Peyer's patch (tissue), 4 donors: ENCODE data around the gene ILF3. TPM values are rescaled to one million over a fixed set of nuclear protein-coding genes. Genes with fewer than 3 reads are reported as not detected.

Source experiments
- DNase-seq, 3 donors: peaks; one replicate each; pipeline ENCODE4 v3.0.0-alpha.2; 2017 to 2019
- H3K27ac ChIP-seq, 4 donors: fragments of 200-600 bp; sonication (generic); one replicate each; pipeline ENCODE4 v1.5.1; 2016 to 2019
- H3K27me3 ChIP-seq, 2 donors: fragments of 200-600 bp; sonication (generic); one replicate each; pipeline ENCODE4 v1.5.1; 2019
- H3K36me3 ChIP-seq, 3 donors: fragments of 200-600 bp; sonication (generic); one replicate each; pipeline ENCODE4 v1.5.1; 2016 to 2019
- H3K4me1 ChIP-seq, 4 donors: fragments of 200-600 bp; sonication (generic); one replicate each; pipeline ENCODE4 v1.5.1; 2016 to 2019
- H3K4me3 ChIP-seq, 4 donors: fragments of 200-600 bp; sonication (generic); 1 replicate in 3 of 4; 2 replicates in 1 of 4; pipeline ENCODE4 v1.5.1; 2016 to 2019; ENCODE audit warnings: mild to moderate bottlenecking in 1 of 4
- H3K9me3 ChIP-seq, 4 donors: fragments of 200-600 bp; sonication (generic); one replicate each; pipeline ENCODE4 v1.5.1; 2016 to 2019; ENCODE audit warnings: mild to moderate bottlenecking in 1 of 4
- POLR2A ChIP-seq, 2 donors: fragments of 450-650 bp; IDR thresholded peaks; one replicate each; pipeline ENCODE4 v1.5.1; 2017; ENCODE audit warnings: antibody characterized with exemption in 2 of 2, mild to moderate bottlenecking in 2 of 2, moderate library complexity in 2 of 2
- total RNA-seq, 4 donors: library from RNA; depleted of rRNA; stranded (reverse); fragments of >200 nt; gene quantifications; one replicate each; pipeline ENCODE4 v1.1.0, GENCODE V29; 2016
- TF ChIP-seq, protein P1 (sequence below), 6 experiments: fragments of 450-650 bp in 4 of 6; fragments of 200-600 bp in 2 of 6; sonication (generic) in 1 of 6; IDR thresholded peaks; one replicate each; pipeline ENCODE4 v1.5.1; 2017 to 2019; ENCODE audit warnings: antibody characterized with exemption in 6 of 6, mild to moderate bottlenecking in 3 of 6, moderate library complexity in 1 of 6

The ILF3 gene
- total RNA-seq, 4 donors from 2014 or later: 73.4 to 227 (median 139) TPM

GRCh38 chr19:10625003-10625761 lies 29.0 kb upstream of the ILF3 start, which contains the start of gene SLC44A2:
SLC44A2 (plus strand) TSS chr19:10625553; CDS start chr19:10625634, 81 bp downstream.
- Histone ChIP-seq H3K27ac (peak within 1 kb of the TSS in 3 of 4 donors; percentile 66 to 88 (median 74)), H3K9me3 (no peaks in the 10 kb centered on the region), H3K27me3 (no peaks in the 10 kb centered on the region), H3K4me3 (peak within 1 kb of the TSS; percentile 27 to 77 (median 58)), H3K4me1 (peaks cover 0 to 20% (median 0%) of the 10 kb centered on the region in 4 donors), H3K36me3 (peaks cover 0 to 30% (median 0%) of the 10 kb centered on the region in 3 donors)
- peak in 2 of 3 donors; percentile 84 to 94 for DNase-seq
- peak in 1 of 2 donors; percentile 55 for TF ChIP-seq POLR2A (IDR thresholded peaks at IDR 0.05)
- TF ChIP-seq, protein P1, sequence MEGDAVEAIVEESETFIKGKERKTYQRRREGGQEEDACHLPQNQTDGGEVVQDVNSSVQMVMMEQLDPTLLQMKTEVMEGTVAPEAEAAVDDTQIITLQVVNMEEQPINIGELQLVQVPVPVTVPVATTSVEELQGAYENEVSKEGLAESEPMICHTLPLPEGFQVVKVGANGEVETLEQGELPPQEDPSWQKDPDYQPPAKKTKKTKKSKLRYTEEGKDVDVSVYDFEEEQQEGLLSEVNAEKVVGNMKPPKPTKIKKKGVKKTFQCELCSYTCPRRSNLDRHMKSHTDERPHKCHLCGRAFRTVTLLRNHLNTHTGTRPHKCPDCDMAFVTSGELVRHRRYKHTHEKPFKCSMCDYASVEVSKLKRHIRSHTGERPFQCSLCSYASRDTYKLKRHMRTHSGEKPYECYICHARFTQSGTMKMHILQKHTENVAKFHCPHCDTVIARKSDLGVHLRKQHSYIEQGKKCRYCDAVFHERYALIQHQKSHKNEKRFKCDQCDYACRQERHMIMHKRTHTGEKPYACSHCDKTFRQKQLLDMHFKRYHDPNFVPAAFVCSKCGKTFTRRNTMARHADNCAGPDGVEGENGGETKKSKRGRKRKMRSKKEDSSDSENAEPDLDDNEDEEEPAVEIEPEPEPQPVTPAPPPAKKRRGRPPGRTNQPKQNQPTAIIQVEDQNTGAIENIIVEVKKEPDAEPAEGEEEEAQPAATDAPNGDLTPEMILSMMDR (IDR thresholded peaks at IDR 0.05): peak in 1 of 6 experiments; percentile 6

DNA sequence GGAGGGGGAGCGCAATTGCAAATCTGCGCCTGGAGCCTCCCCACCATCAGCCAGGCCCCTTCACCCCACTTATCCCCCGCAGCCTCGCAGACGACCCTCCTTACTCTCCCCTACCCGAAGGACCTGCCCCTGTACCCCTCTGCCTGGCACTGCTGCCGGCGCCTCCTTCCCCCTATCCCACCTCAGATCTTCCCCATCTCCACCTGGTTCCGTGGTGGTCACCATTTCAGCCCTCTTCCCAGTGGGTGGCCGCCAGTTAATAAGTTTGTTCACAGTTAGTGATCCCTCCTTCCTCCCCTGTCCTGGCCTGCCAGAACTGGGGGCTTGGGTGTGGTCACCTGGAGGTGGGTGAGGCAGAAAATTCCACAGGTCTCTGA lies 28.4 kb upstream of the ILF3 start:
- no peaks in the 10 kb centered on the region for H3K9me3 ChIP-seq
- DNase-seq: no peak
- peaks cover 0 to 20% (median 0%) of the 10 kb centered on the region in 4 donors for H3K4me1 ChIP-seq
- H3K27ac ChIP-seq: peak overlapping the region in 3 of 4 donors; percentile 66 to 88 (median 74)
- H3K27me3 ChIP-seq: no peaks in the 10 kb centered on the region
- TF ChIP-seq POLR2A (IDR thresholded peaks at IDR 0.05): no peak
- TF ChIP-seq, protein P1 (IDR thresholded peaks at IDR 0.05): no peak
- H3K4me3 ChIP-seq: peak overlapping the region; percentile 27 to 77 (median 58)
- peaks cover 0 to 36% (median 0%) of the 10 kb centered on the region in 3 donors for H3K36me3 ChIP-seq

GRCh38 chr19:10631874-10632273 lies 22.3 kb upstream of the ILF3 start:
- H3K36me3 ChIP-seq: peaks cover 0 to 91% (median 0%) of the 10 kb centered on the region in 3 donors
- no peaks in the 10 kb centered on the region for H3K9me3 ChIP-seq
- H3K27me3 ChIP-seq: no peaks in the 10 kb centered on the region
- no peak overlapping the region for H3K4me3 ChIP-seq
- H3K27ac ChIP-seq: no peak overlapping the region
- H3K4me1 ChIP-seq: no peaks in the 10 kb centered on the region
- TF ChIP-seq, protein P1 (IDR thresholded peaks at IDR 0.05): no peak
- TF ChIP-seq POLR2A (IDR thresholded peaks at IDR 0.05): no peak
- no peak for DNase-seq

DNA sequence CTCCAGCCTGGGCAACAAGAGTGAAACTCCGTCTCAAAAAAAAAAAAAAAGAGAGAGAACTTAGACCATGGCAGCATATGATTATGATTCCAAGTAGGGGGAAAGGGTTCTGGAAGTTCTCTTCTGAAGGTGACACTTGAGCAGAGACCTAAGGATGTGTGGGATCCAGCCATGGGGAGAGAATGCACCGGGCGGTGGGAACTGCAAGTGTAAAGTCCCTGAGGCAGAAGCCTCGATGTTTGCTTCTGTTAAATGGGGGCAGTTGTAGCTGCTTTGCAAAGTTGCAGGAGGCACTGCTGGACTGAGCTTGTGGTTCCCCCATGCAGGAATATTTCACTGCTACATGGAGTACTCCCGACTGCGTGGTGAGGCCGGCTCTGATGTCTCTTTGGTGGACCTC lies 19.7 kb upstream of the ILF3 start:
- no peak for DNase-seq
- Histone ChIP-seq H3K9me3 (no peaks in the 10 kb centered on the region), H3K27me3 (no peaks in the 10 kb centered on the region), H3K4me3 (no peak overlapping the region), H3K36me3 (peaks cover 0 to 91% (median 0%) of the 10 kb centered on the region in 3 donors), H3K27ac (no peak overlapping the region), H3K4me1 (peaks cover 0 to 7% (median 0%) of the 10 kb centered on the region in 4 donors)
- TF ChIP-seq POLR2A (IDR thresholded peaks at IDR 0.05): no peak
- TF ChIP-seq, protein P1 (IDR thresholded peaks at IDR 0.05): no peak

DNA sequence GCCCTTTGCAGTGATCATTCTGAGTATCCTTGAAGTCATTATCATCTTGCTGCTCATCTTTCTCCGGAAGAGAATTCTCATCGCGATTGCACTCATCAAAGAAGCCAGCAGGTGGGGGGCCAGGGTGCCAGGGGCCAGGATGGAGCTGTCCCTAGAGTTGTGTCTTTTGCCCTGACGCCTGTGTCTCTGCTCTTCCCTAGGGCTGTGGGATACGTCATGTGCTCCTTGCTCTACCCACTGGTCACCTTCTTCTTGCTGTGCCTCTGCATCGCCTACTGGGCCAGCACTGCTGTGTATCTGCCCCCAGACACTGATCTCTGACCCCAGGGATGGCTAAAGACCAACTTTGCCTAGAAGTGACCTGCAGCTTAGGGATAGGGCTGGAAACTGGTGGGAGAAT lies 19.2 kb upstream of the ILF3 start:
- no peak overlapping the region for H3K27ac ChIP-seq
- no peak for TF ChIP-seq POLR2A (IDR thresholded peaks at IDR 0.05)
- TF ChIP-seq, protein P1 (IDR thresholded peaks at IDR 0.05): no peak
- DNase-seq: no peak
- no peak overlapping the region for H3K4me3 ChIP-seq
- no peaks in the 10 kb centered on the region for H3K27me3 ChIP-seq
- no peaks in the 10 kb centered on the region for H3K9me3 ChIP-seq
- peaks cover 0 to 86% (median 0%) of the 10 kb centered on the region in 3 donors for H3K36me3 ChIP-seq
- peaks cover 0 to 12% (median 0%) of the 10 kb centered on the region in 4 donors for H3K4me1 ChIP-seq
